Transverse colon (tissue), 4 donors: ENCODE results near the gene ARHGAP8. TPM values are rescaled to one million over a fixed set of nuclear protein-coding genes. Genes with fewer than 3 reads are reported as not detected.

Source experiments
- DNase-seq: peaks from one replicate; pipeline ENCODE4 v3.0.0-alpha.2; 2019
- H3K27ac ChIP-seq, 4 donors: fragments of 200-600 bp; sonication (generic); 2 replicates each; pipeline ENCODE4 v1.5.1; 2016 to 2018; ENCODE audit warnings: inconsistent platforms in 4 of 4
- H3K27me3 ChIP-seq: fragments of 200-600 bp; sonication (generic); 2 replicates; pipeline ENCODE4 v1.5.1; 2017; ENCODE audit warnings: inconsistent platforms
- H3K36me3 ChIP-seq, 4 donors: fragments of 200-600 bp; sonication (generic); 2 replicates each; pipeline ENCODE4 v1.5.1; 2017 to 2019; ENCODE audit warnings: inconsistent platforms in 4 of 4
- H3K4me1 ChIP-seq, 4 donors: fragments of 200-600 bp; sonication (generic); 2 replicates each; pipeline ENCODE4 v1.5.1; 2017 to 2020; ENCODE audit warnings: inconsistent platforms in 4 of 4
- H3K4me3 ChIP-seq, 4 donors: fragments of 200-600 bp; sonication (generic); 1 replicate in 1 of 4; 2 replicates in 3 of 4; pipeline versions ENCODE4 v1.5.1 to v1.6.1; 2017 to 2019; ENCODE audit warnings: inconsistent platforms in 4 of 4
- H3K9me3 ChIP-seq, 2 donors: fragments of 200-600 bp; sonication (generic); 2 replicates each; pipeline ENCODE4 v1.5.1; 2017 to 2019; ENCODE audit warnings: inconsistent platforms in 2 of 2
- EP300 ChIP-seq: sonication (generic); formaldehyde crosslinking; IDR thresholded peaks from one replicate; pipeline ENCODE4 v1.6.1; 2017; ENCODE audit warnings: antibody characterized with exemption, low read depth
- POLR2A ChIP-seq: fragments of 450-650 bp; IDR thresholded peaks from one replicate; pipeline ENCODE4 v1.6.1; 2016; ENCODE audit warnings: antibody characterized with exemption, mild to moderate bottlenecking, moderate library complexity
- POLR2AphosphoS5 ChIP-seq, 3 donors: sonication (generic); formaldehyde crosslinking; IDR thresholded peaks; one replicate each; pipeline ENCODE4 v1.6.1; 2016; ENCODE audit warnings: antibody characterized with exemption in 3 of 3
- WGBS, 2 donors: methylation state at CpG; one replicate each; pipeline ENCODE4 v1.1.5; 2018; ENCODE audit warnings: low coverage in 1 of 2; 5-methylcytosine and 5-hydroxymethylcytosine counted together
- in situ Hi-C, 4 donors: fragments of 200-750 bp; cut with MboI; loops; one replicate each; pipeline versions ENCODE4 v1.15.0 to v1.15.1; 2017; ENCODE audit warnings: low sequenced_read_pairs in 3 of 4, low pct_ligation_motif_present in 1 of 4, low pct_unique_long_range_greater_than_20kb in 1 of 4
- intact Hi-C: fragments of 100-400 bp; cut with DNase I; formaldehyde crosslinking; loops from one replicate; pipeline ENCODE4 v1.15.1; 2023; ENCODE audit warnings: low total_unique reads
- total RNA-seq, 4 donors: library from RNA; depleted of rRNA; stranded (reverse); fragments of >200 nt; gene quantifications; one replicate each; pipeline ENCODE4 v1.1.0, GENCODE V29; 2016
- TF ChIP-seq, protein P1 (sequence below), 5 experiments: fragments of 200-600 bp in 3 of 5; fragments of 450-650 bp in 2 of 5; sonication (generic) in 3 of 5; IDR thresholded peaks; 1 replicate in 2 of 5; 2 replicates in 3 of 5; pipeline ENCODE4 v1.5.1; 2016 to 2017; ENCODE audit warnings: antibody characterized with exemption in 5 of 5, inconsistent platforms in 3 of 5, mild to moderate bottlenecking in 2 of 5, moderate library complexity in 1 of 5

Gene ARHGAP8
- total RNA-seq, 4 donors from 2014 or later: 28.6 to 51.5 (median 31.5) TPM

DNA sequence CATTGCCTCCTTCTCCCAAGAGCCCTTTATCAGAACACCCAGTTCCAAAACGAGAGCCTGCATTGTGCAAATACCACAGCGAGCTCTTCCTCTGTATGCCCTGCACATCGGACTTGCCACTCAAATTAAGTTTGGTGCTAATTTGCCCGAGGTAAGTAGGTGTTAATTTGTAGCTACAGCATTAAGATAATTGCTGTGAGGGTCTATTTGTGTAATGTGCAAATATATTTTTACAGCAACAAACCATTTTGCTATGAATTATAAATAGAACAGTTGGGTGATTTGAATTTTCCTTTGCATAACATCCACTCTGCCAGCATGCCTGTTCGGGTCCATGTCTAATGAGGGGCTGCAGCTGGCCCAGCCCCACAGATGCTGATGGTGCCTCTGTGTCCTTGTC, 8.1 kb downstream of the ARHGAP8 start:
- TF ChIP-seq POLR2AphosphoS5 (IDR thresholded peaks at IDR 0.05) (no peak), POLR2A (no peak), EP300 (no peak)
- TF ChIP-seq, protein P1, sequence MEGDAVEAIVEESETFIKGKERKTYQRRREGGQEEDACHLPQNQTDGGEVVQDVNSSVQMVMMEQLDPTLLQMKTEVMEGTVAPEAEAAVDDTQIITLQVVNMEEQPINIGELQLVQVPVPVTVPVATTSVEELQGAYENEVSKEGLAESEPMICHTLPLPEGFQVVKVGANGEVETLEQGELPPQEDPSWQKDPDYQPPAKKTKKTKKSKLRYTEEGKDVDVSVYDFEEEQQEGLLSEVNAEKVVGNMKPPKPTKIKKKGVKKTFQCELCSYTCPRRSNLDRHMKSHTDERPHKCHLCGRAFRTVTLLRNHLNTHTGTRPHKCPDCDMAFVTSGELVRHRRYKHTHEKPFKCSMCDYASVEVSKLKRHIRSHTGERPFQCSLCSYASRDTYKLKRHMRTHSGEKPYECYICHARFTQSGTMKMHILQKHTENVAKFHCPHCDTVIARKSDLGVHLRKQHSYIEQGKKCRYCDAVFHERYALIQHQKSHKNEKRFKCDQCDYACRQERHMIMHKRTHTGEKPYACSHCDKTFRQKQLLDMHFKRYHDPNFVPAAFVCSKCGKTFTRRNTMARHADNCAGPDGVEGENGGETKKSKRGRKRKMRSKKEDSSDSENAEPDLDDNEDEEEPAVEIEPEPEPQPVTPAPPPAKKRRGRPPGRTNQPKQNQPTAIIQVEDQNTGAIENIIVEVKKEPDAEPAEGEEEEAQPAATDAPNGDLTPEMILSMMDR (IDR thresholded peaks at IDR 0.05): no peak
- WGBS, 2 donors: 40 to 66% methylated on average over 1 to 5 of the region's 5 CpGs
- peaks cover 0 to 37% (median 24%) of the 10 kb centered on the region in 4 donors for H3K4me1 ChIP-seq
- DNase-seq: no peak
- H3K27me3 ChIP-seq: peaks cover 2% of the 10 kb centered on the region
- H3K36me3 ChIP-seq: no peaks in the 10 kb centered on the region
- no peak overlapping the region for H3K4me3 ChIP-seq
- no peaks in the 10 kb centered on the region for H3K9me3 ChIP-seq
- H3K27ac ChIP-seq: no peak overlapping the region
- intact Hi-C loops: no loop called here
- in situ Hi-C loops: no loop called here

- in situ Hi-C loops (no loop called here), intact Hi-C loops (no loop called here)
- Histone ChIP-seq H3K9me3 (no peaks in the 10 kb centered on the region), H3K27me3 (no peaks in the 10 kb centered on the region), H3K36me3 (no peaks in the 10 kb centered on the region), H3K4me3 (no peak overlapping the region), H3K4me1 (peaks cover 0 to 33% (median 22%) of the 10 kb centered on the region in 4 donors), H3K27ac (no peak overlapping the region)
- WGBS, 2 donors: 91 to 92% methylated on average over 10 of the region's 10 CpGs
- no peak for DNase-seq
- no peak for TF ChIP-seq EP300
- TF ChIP-seq POLR2A: no peak
- TF ChIP-seq POLR2AphosphoS5 (IDR thresholded peaks at IDR 0.05): no peak
- TF ChIP-seq, protein P1 (IDR thresholded peaks at IDR 0.05): no peak
Observed at GRCh38 chr22:44761025-44761424, 8.7 kb downstream of the ARHGAP8 start.

DNA sequence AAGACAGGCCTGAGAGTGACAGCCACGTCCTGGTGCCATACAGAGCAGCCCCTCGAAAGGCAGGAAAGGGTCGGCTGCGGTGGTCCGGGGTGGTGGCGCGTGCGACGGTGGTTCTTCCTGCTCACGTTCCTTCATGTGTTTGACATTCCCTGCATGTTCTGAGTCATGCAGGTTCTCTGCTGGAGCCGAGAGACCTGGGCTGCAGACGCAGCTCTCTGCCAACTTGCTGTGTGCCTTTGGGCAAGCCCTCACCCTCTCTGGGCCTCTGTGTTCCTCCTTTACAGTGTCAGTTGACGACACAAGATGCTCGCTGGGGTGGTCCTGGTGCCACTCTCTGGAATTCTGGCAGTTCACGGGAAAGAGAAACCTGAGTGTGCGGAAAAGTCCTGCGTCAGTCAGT, 12.0 kb downstream of the ARHGAP8 start:
- Histone ChIP-seq H3K36me3 (no peaks in the 10 kb centered on the region), H3K27ac (no peak overlapping the region), H3K4me1 (peaks cover 0 to 11% (median 5%) of the 10 kb centered on the region in 4 donors), H3K9me3 (no peaks in the 10 kb centered on the region), H3K4me3 (no peak overlapping the region), H3K27me3 (no peaks in the 10 kb centered on the region)
- in situ Hi-C loops: no loop called here
- TF ChIP-seq, protein P1 (IDR thresholded peaks at IDR 0.05): no peak
- no peak for TF ChIP-seq POLR2A
- TF ChIP-seq EP300: no peak
- no peak for TF ChIP-seq POLR2AphosphoS5 (IDR thresholded peaks at IDR 0.05)
- 91 to 93% methylated on average over 11 to 17 of the region's 17 CpGs for whole genome bisulfite sequencing, 2 donors
- intact Hi-C loops: no loop called here
- no peak for DNase-seq

DNA sequence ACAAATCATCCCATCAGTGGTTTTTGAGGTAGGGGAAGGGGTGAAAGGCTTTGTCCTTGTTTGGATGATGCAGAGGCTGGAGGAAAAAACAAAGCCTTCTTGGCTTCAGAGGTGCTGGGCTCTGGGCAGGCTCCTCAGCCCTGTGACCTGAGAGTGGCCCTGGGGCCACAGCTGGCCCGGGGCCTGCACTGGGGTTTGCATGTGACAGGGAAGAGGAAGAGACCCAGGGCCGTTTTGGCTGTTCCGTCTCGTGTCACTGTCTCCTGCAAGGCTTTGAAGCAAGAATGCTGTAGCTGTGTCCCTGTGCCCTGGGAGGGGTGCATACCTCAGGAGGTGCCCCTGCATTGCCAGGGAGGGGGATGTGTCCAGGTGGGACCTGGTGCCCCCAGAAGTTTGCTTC, 12.6 kb downstream of the ARHGAP8 start:
- TF ChIP-seq POLR2A (no peak), POLR2AphosphoS5 (IDR thresholded peaks at IDR 0.05) (no peak), EP300 (no peak)
- TF ChIP-seq, protein P1 (IDR thresholded peaks at IDR 0.05): no peak
- in situ Hi-C loops: no loop called here

More for the DNA sequence above, 12.6 kb downstream of the ARHGAP8 start:
- 46% methylated on average over 4 of the region's 4 CpGs; no CpG with 5 or more reads in 1 of the 2 donors for WGBS, 2 donors
- Histone ChIP-seq H3K4me3 (no peak overlapping the region), H3K4me1 (peaks cover 0 to 7% (median 0%) of the 10 kb centered on the region in 4 donors), H3K9me3 (no peaks in the 10 kb centered on the region), H3K36me3 (no peaks in the 10 kb centered on the region), H3K27ac (no peak overlapping the region), H3K27me3 (no peaks in the 10 kb centered on the region)
- DNase-seq: no peak
- intact Hi-C loops: no loop called here
